Measurements from ENCODE around the gene TRPT1. TPM values are rescaled to one million over a fixed set of nuclear protein-coding genes. Genes with fewer than 3 reads are reported as not detected.

The TRPT1 gene
- total and polyA plus RNA-seq, 9 of the 15 experiments (the other 6 are each of a cell fraction or from before 2014, with no cell fraction given), result 4.6 to 41.7 (median 23.1) TPM

GRCh38 chr11:64227405-64227956 lies 1.5 kb upstream of the TRPT1 start:
- in situ Hi-C loops (cut with MboI) (no loop called here), intact Hi-C loops (cut with micrococcal nuclease) (no loop called here)
- ChIA-PET POLR2A (interaction anchor here (0.8 to 6.3 kb wide), 4 partner anchors 10 to 21 kb away, joined by 3 to 77 read pairs (median 15); partner anchors contain the start of gene FERMT3), CTCF (ENCODE audit: low intra/inter-chr PET ratio) (no interaction called here)
- no peak overlapping the region for H2AFZ ChIP-seq (ENCODE audit: low read depth, low read length)
- peaks cover 34% of the 10 kb centered on the region; the same call in 2 of the 3 replicates for H3K36me3 ChIP-seq (ENCODE audit: control insufficient read depth, insufficient read depth, low read length)
- FAIRE-seq, result no peak
- BruUV-seq (replicated peaks), result no TSS peak
- peak in 1 of 4 experiments; percentile 11 for DNase-seq (ENCODE audit: extremely low read depth in 1 of 4, low spot score in 3 of 4)
- 43% methylated on average over 1 of the region's 3 CpGs for WGBS (ENCODE audit: insufficient coverage, low coverage, missing lambda C conversion rate)
- H3K27me3 ChIP-seq (ENCODE audit: control insufficient read depth in 2 of 2, insufficient read depth in 2 of 2, low read length in 2 of 2), result no peaks in the 10 kb centered on the region
- ATAC-seq, result no peak
- H3K9me3 ChIP-seq (replicated peaks; ENCODE audit: control insufficient read depth, insufficient read depth, low read depth, low read length), result no peaks in the 10 kb centered on the region
- peak overlapping the region; percentile 93 for H3K27ac ChIP-seq (ENCODE audit: extremely low read depth, low read depth, low read length)
- peaks cover 5% of the 10 kb centered on the region for H3K9me1 ChIP-seq (ENCODE audit: control insufficient read depth, insufficient read depth, low read length)
- H3K79me2 ChIP-seq (ENCODE audit: control insufficient read depth, insufficient read depth, low read length), result peaks cover 48% of the 10 kb centered on the region
- peak overlapping the region; percentile 64 for H3K4me3 ChIP-seq
- peak overlapping the region; percentile 83 for H3K4me2 ChIP-seq (ENCODE audit: insufficient read depth, low read length)
- H3K9ac ChIP-seq (ENCODE audit: insufficient read depth in 1 of 2, low read depth in 2 of 2, low read length in 2 of 2), result peak overlapping the region; percentile 79 to 99
- peaks cover 23 to 86% of the 10 kb centered on the region in 2 experiments for H3K4me1 ChIP-seq (replicated peaks in 1 of 2; ENCODE audit: control insufficient read depth in 2 of 2, insufficient read depth in 2 of 2, low read length in 2 of 2)
- no peaks in the 10 kb centered on the region for H4K20me1 ChIP-seq (replicated peaks; ENCODE audit: control insufficient read depth, insufficient read depth, low read length)
- TF ChIP-seq ELF4 (CRISPR knock-in tag; IDR thresholded peaks at IDR 0.05), result no peak
- no peak for TF ChIP-seq BRCA1 (IDR thresholded peaks at IDR 0.05)
- 0 out of 2 replicates have a peak, but pooled peaks have one; percentile 45 for TF ChIP-seq BRCA1 (CRISPR knock-in tag; IDR thresholded peaks at IDR 0.05)
- TF ChIP-seq HDGF (IDR thresholded peaks at IDR 0.05), result no peak

GRCh38 chr11:64226507-64227051 lies 593 bp upstream of the TRPT1 start:
- Histone ChIP-seq H3K27me3 (ENCODE audit: control insufficient read depth in 2 of 2, insufficient read depth in 2 of 2, low read length in 2 of 2) (no peaks in the 10 kb centered on the region), H3K36me3 (ENCODE audit: control insufficient read depth, insufficient read depth, low read length) (peaks cover 38% of the 10 kb centered on the region; the same call in 2 of the 3 replicates), H3K9ac (ENCODE audit: insufficient read depth in 1 of 2, low read depth in 2 of 2, low read length in 2 of 2) (peak overlapping the region; percentile 79 to 99), H3K27ac (ENCODE audit: extremely low read depth, low read depth, low read length) (peak overlapping the region; percentile 93), H3K4me2 (ENCODE audit: insufficient read depth, low read length) (peak overlapping the region; percentile 83), H2AFZ (ENCODE audit: low read depth, low read length) (peak overlapping the region; percentile 23; the same call in 1 of the 2 replicates), H4K20me1 (replicated peaks; ENCODE audit: control insufficient read depth, insufficient read depth, low read length) (no peaks in the 10 kb centered on the region), H3K4me3 (peak overlapping the region; percentile 64), H3K4me1 (replicated peaks in 1 of 2; ENCODE audit: control insufficient read depth in 2 of 2, insufficient read depth in 2 of 2, low read length in 2 of 2) (peaks cover 14 to 77% of the 10 kb centered on the region in 2 experiments; a peak in 4 of 5 replicates), H3K9me1 (ENCODE audit: control insufficient read depth, insufficient read depth, low read length) (peaks cover 5% of the 10 kb centered on the region), H3K9me3 (replicated peaks; ENCODE audit: control insufficient read depth, insufficient read depth, low read depth, low read length) (no peaks in the 10 kb centered on the region), H3K79me2 (ENCODE audit: control insufficient read depth, insufficient read depth, low read length) (peaks cover 44% of the 10 kb centered on the region)
- POLR2A ChIA-PET, result interaction anchor here (0.7 to 6.3 kb wide), 11 partner anchors 9 to 486 kb away, joined by 3 to 77 read pairs (median 3); partner anchors contain the start of gene FERMT3
- WGBS (ENCODE audit: insufficient coverage, low coverage, missing lambda C conversion rate), result 2% methylated on average over 26 of the region's 26 CpGs
- DNase-seq (ENCODE audit: extremely low read depth in 1 of 4, low spot score in 3 of 4), result peak; percentile 38 to 67 (median 62)
- intact Hi-C loops (cut with micrococcal nuclease) (no loop called here), in situ Hi-C loops (cut with MboI) (no loop called here)
- no peak for FAIRE-seq
- peak; percentile 24 for ATAC-seq
- CTCF ChIA-PET (ENCODE audit: low intra/inter-chr PET ratio), result no interaction called here
- BruUV-seq (replicated peaks), result TSS peak; percentile 66
- TF ChIP-seq MAFK (IDR thresholded peaks at IDR 0.05; ENCODE audit: low read length) (no peak), CBFA2T3 (IDR thresholded peaks at IDR 0.05) (no peak), ZNF830 (CRISPR knock-in tag; IDR thresholded peaks at IDR 0.05) (peak; percentile 40; the same call in 1 of the 2 replicates), MAFF (IDR thresholded peaks at IDR 0.05; ENCODE audit: low read length) (no peak), NFRKB (IDR thresholded peaks at IDR 0.05; ENCODE audit: low read depth) (peak; percentile 23; the same call in 1 of the 2 replicates), CBX8 (IDR thresholded peaks at IDR 0.05; ENCODE audit: borderline replicate concordance, extremely low read depth, low read depth, low read length, poor library complexity, severe bottlenecking) (no peak)
